MM.1S (cell line): Measurements from ENCODE around the gene PMIS2.
"Not testable (repeated sequence)": the region's sequence is repeated elsewhere in the genome, so short reads cannot be mapped to it uniquely, and the experiment has no call there.

Experiments used
- DNase-seq: peaks from one replicate; pipeline ENCODE4 v3.0.0-alpha.2; 2015
- H2AFZ ChIP-seq: fragments of 300-600 bp; sonication (generic); 2 replicates; pipeline ENCODE4 v1.6.0; 2016; ENCODE audit warnings: antibody characterized with exemption, low read length
- H3F3A ChIP-seq: fragments of 300-600 bp; sonication (generic); 2 replicates; pipeline ENCODE4 v1.6.1; 2016; ENCODE audit warnings: mild to moderate bottlenecking, antibody characterized with exemption, low read length, moderate library complexity, mixed read lengths; ENCODE audit not compliant: insufficient read depth
- H3K27ac ChIP-seq: fragments of 300-600 bp; sonication (generic); 2 replicates; pipeline ENCODE4 v1.5.1; 2016; ENCODE audit warnings: mild to moderate bottlenecking, low read length
- H3K27me3 ChIP-seq: fragments of 300-600 bp; sonication (generic); replicated peaks from 2 replicates; pipeline ENCODE4 v1.6.0; 2016; ENCODE audit warnings: low read length; ENCODE audit not compliant: insufficient read depth
- H3K36me3 ChIP-seq: fragments of 300-600 bp; sonication (generic); replicated peaks from 2 replicates; pipeline ENCODE4 v1.6.1; 2016; ENCODE audit warnings: mild to moderate bottlenecking, low read length, mixed read lengths; ENCODE audit not compliant: insufficient read depth
- H3K4me1 ChIP-seq: fragments of 300-600 bp; sonication (generic); 2 replicates; pipeline ENCODE4 v1.6.1; 2016; ENCODE audit warnings: low read length, mixed read lengths
- H3K4me2 ChIP-seq: fragments of 300-600 bp; sonication (generic); 2 replicates; pipeline ENCODE4 v1.6.0; 2016; ENCODE audit warnings: low read depth, low read length
- H3K4me3 ChIP-seq: fragments of 300-600 bp; sonication (generic); 2 replicates; pipeline ENCODE4 v1.5.1; 2016; ENCODE audit warnings: low read length, mixed read lengths
- H3K79me2 ChIP-seq: fragments of 300-600 bp; sonication (generic); 2 replicates; pipeline ENCODE4 v1.6.1; 2016; ENCODE audit warnings: mixed run types, low read length, mixed read lengths
- H3K9ac ChIP-seq: fragments of 300-600 bp; sonication (generic); 2 replicates; pipeline ENCODE4 v1.6.1; 2016; ENCODE audit warnings: low read length, mixed read lengths
- H3K9me2 ChIP-seq: fragments of 300-600 bp; sonication (generic); replicated peaks from 2 replicates; pipeline ENCODE4 v1.6.1; 2016; ENCODE audit warnings: mild to moderate bottlenecking, low read length, mixed read lengths; ENCODE audit not compliant: insufficient read depth
- H3K9me3 ChIP-seq: fragments of 300-600 bp; sonication (generic); replicated peaks from 2 replicates; pipeline ENCODE4 v1.6.1; 2016; ENCODE audit warnings: mild to moderate bottlenecking, low read length, mixed read lengths; ENCODE audit not compliant: insufficient read depth
- H4K20me1 ChIP-seq: fragments of 300-600 bp; sonication (generic); 2 replicates; pipeline ENCODE4 v1.6.1; 2016; ENCODE audit warnings: mild to moderate bottlenecking, low read length, moderate library complexity, mixed read lengths; ENCODE audit not compliant: insufficient read depth
- CTCF ChIP-seq: fragments of 300-600 bp; sonication (generic); IDR thresholded peaks from 2 replicates; pipeline ENCODE4 v1.5.1; 2016; ENCODE audit warnings: antibody characterized with exemption, low read length, mixed read lengths
- EZH2 ChIP-seq: fragments of 300-600 bp; sonication (generic); optimal IDR thresholded peaks from 2 replicates; pipeline ENCODE3; 2017; ENCODE audit warnings: low read depth, mild to moderate bottlenecking, antibody characterized with exemption, low read length, mixed read lengths
- EZH2phosphoT487 ChIP-seq: fragments of 300-600 bp; sonication (generic); IDR thresholded peaks from 2 replicates; pipeline ENCODE4 v1.6.1; 2018; ENCODE audit warnings: antibody characterized with exemption, low read length

PMIS2 gene

DNA sequence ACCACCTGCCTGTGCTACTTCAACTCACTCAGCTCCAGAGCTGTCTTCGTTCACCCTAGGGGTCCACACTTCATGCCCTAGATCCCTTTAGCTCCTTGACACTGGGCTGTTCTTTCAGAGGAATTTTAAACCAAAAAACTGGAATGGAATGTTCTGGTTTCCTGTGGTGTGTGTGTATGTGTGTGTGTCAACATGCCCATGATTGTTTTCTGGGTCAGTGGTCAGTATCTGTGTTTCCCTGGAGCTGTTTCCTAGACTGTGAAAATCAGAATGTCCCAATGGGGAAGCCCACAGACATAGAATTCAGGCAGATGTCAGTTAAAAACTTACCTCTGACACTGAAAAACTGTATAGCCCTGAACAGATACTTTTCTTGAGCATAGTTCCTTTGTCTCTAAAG is 1.3 kb downstream of the PMIS2 start:
- no peak for DNase-seq
- Histone ChIP-seq H3K27ac (no peak overlapping the region), H3K4me2 (no peak overlapping the region), H2AFZ (no peak overlapping the region), H3K4me3 (no peak overlapping the region), H3K79me2 (no peaks in the 10 kb centered on the region), H4K20me1 (no peaks in the 10 kb centered on the region), H3K36me3 (no peaks in the 10 kb centered on the region), H3K27me3 (peaks cover 76% of the 10 kb centered on the region), H3K9me3 (no peaks in the 10 kb centered on the region), H3K9ac (no peak overlapping the region), H3K9me2 (no peaks in the 10 kb centered on the region), H3K4me1 (no peaks in the 10 kb centered on the region), H3F3A (no peaks in the 10 kb centered on the region)
- TF ChIP-seq EZH2, result no peak
- TF ChIP-seq CTCF, result no peak
- TF ChIP-seq EZH2phosphoT487, result no peak

DNA sequence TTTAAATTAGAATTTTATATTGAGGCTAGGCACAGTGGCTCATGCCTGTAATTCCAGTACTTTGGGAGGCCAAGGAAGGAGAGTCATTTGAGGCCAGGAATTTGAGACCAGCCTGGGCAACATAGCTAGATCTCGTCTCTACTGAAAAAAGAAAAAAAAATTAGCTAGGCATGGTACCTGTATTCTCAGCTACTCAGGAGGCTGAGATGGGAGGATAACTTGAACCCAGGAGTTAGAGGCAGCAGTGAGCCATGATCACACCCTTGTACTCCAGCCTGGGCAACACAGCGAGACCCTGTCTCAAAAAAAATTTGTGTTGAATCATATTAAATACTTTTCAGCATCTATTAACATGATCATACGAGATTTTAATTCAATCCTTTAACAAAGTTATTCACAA is 4.9 kb downstream of the PMIS2 start:
- no peak for DNase-seq
- Histone ChIP-seq H4K20me1 (no peaks in the 10 kb centered on the region), H3K9ac (no peak overlapping the region), H3K4me1 (no peaks in the 10 kb centered on the region), H3K9me3 (no peaks in the 10 kb centered on the region), H3K79me2 (no peaks in the 10 kb centered on the region), H3K36me3 (no peaks in the 10 kb centered on the region), H3K27ac (no peak overlapping the region), H3K9me2 (no peaks in the 10 kb centered on the region), H2AFZ (no peak overlapping the region), H3F3A (no peaks in the 10 kb centered on the region), H3K27me3 (peaks cover 49% of the 10 kb centered on the region), H3K4me3 (no peak overlapping the region), H3K4me2 (no peak overlapping the region)
- no peak for TF ChIP-seq CTCF
- TF ChIP-seq EZH2phosphoT487, result no peak
- no peak for TF ChIP-seq EZH2

DNA sequence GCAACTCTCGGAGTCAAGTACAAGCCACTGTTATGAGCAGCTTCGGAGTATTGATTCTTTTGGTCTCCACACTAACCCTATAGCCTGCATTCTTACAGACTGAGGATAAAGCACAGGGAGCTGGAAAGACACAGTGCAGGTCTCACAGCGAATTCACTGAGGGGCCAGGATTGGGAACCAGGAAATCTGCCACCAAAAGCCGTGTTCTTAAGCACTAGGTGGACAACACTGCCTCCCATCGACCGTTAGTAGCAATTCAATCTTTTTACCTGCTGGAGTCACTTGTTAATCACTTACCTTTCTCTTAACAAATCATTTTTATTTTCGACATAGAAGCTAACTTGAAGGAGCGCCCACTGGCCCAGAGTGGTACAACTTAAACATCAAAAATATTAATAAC is 6.3 kb downstream of the PMIS2 start:
- Histone ChIP-seq H2AFZ (no peak overlapping the region), H3K27ac (no peak overlapping the region), H3K4me2 (no peak overlapping the region), H3K9me2 (no peaks in the 10 kb centered on the region), H3K4me3 (no peak overlapping the region), H3K36me3 (no peaks in the 10 kb centered on the region), H3K9ac (no peak overlapping the region), H3K79me2 (no peaks in the 10 kb centered on the region), H4K20me1 (no peaks in the 10 kb centered on the region), H3F3A (peaks cover 4% of the 10 kb centered on the region; the same call in 1 of the 2 replicates), H3K27me3 (peaks cover 38% of the 10 kb centered on the region), H3K4me1 (no peaks in the 10 kb centered on the region), H3K9me3 (no peaks in the 10 kb centered on the region)
- TF ChIP-seq CTCF (peak; percentile 46), EZH2 (no peak), EZH2phosphoT487 (no peak)
- no peak for DNase-seq

- not testable (repeated sequence) for DNase-seq, H4K20me1 ChIP-seq, H2AFZ ChIP-seq, H3K4me3 ChIP-seq, H3K36me3 ChIP-seq, H3K9ac ChIP-seq, H3K9me2 ChIP-seq, H3K27ac ChIP-seq, H3K79me2 ChIP-seq, H3K9me3 ChIP-seq, H3F3A ChIP-seq, H3K4me2 ChIP-seq, H3K4me1 ChIP-seq
- H3K27me3 ChIP-seq, result peaks cover 25% of the 10 kb centered on the region
Observed at GRCh38 chr19:35595026-35595425, 9.1 kb downstream of the PMIS2 start.
